OCI-M2 (cell line): ENCODE data around the gene GNA12.

ENCODE experiments used
- DNase-seq: peaks from one replicate; lab custom pipeline; 2025; ENCODE audit not compliant: unreplicated experiment; lab: John Stamatoyannopoulos, UW

The GNA12 gene

GRCh38 chr7:2717293-2718261 lies 126.5 kb downstream of the GNA12 start:
- DNase-seq = peak; percentile 12

GRCh38 chr7:2716906-2717292 lies 127.2 kb downstream of the GNA12 start:
- DNase-seq = no peak

- no peak for DNase-seq
Observed at GRCh38 chr7:2716488-2716887, 127.6 kb downstream of the GNA12 start.

- no peak for DNase-seq
Observed at GRCh38 chr7:2715341-2716231, 128.5 kb downstream of the GNA12 start.

- DNase-seq = no peak
Observed at GRCh38 chr7:2714636-2715035, 129.5 kb downstream of the GNA12 start.

- DNase-seq = no peak
Observed at GRCh38 chr7:2713978-2714377, 130.1 kb downstream of the GNA12 start.

- DNase-seq = no peak
Observed at GRCh38 chr7:2713370-2713769, 130.7 kb downstream of the GNA12 start.

GRCh38 chr7:2711895-2712675 lies 132.0 kb downstream of the GNA12 start:
- DNase-seq = no peak

- no peak for DNase-seq
Observed at GRCh38 chr7:2710901-2711551, 133.1 kb downstream of the GNA12 start.

- no peak for DNase-seq
Observed at GRCh38 chr7:2710286-2710655, 133.8 kb downstream of the GNA12 start.

- no peak for DNase-seq
Observed at GRCh38 chr7:2709553-2710285, 134.4 kb downstream of the GNA12 start.

GRCh38 chr7:2708547-2709310 lies 135.4 kb downstream of the GNA12 start:
- DNase-seq = no peak

GRCh38 chr7:2708041-2708440 lies 136.1 kb downstream of the GNA12 start:
- DNase-seq = no peak

GRCh38 chr7:2707481-2707880 lies 136.6 kb downstream of the GNA12 start:
- no peak for DNase-seq

- no peak for DNase-seq
Observed at GRCh38 chr7:2706685-2707126, 137.4 kb downstream of the GNA12 start.

GRCh38 chr7:2705371-2706096 lies 138.6 kb downstream of the GNA12 start:
- DNase-seq = no peak

GRCh38 chr7:2702594-2702957 lies 141.5 kb downstream of the GNA12 start:
- no peak for DNase-seq

GRCh38 chr7:2701832-2702593 lies 142.1 kb downstream of the GNA12 start:
- DNase-seq = no peak
